Measurements from ENCODE around the gene MRPL41. TPM values are rescaled to one million over a fixed set of nuclear protein-coding genes. Genes with fewer than 3 reads are reported as not detected.
A peak's percentile ranks its signal among the peaks of the same experiment; 100 is the strongest.
"Not testable (repeated sequence)": the region's sequence is repeated elsewhere in the genome, so short reads cannot be mapped to it uniquely, and the experiment has no call there.

Gene MRPL41
- total RNA-seq, 4 donors from 2014 or later, result 44.1 to 70.0 (median 55.3) TPM

- Histone ChIP-seq H3K27ac (peak overlapping the region; percentile 56), H3K4me3 (peak overlapping the region; percentile 86), H3K4me1 (peaks cover 31% of the 10 kb centered on the region), H3K9me3 (no peaks in the 10 kb centered on the region), H3K36me3 (peaks cover 35% of the 10 kb centered on the region), H3K27me3 (no peaks in the 10 kb centered on the region)
- TF ChIP-seq EP300 (IDR thresholded peaks at IDR 0.05) (no peak), POLR2A (IDR thresholded peaks at IDR 0.05) (no peak), POLR2AphosphoS5 (IDR thresholded peaks at IDR 0.05) (no peak)
- WGBS, result 12% methylated on average over 14 of the region's 58 CpGs
- no peak for DNase-seq (ENCODE audit: low spot score in 2 of 2)
These were observed 37.9 kb downstream of the MRPL41 start for GRCh38 chr9:137589441-137590122.

DNA sequence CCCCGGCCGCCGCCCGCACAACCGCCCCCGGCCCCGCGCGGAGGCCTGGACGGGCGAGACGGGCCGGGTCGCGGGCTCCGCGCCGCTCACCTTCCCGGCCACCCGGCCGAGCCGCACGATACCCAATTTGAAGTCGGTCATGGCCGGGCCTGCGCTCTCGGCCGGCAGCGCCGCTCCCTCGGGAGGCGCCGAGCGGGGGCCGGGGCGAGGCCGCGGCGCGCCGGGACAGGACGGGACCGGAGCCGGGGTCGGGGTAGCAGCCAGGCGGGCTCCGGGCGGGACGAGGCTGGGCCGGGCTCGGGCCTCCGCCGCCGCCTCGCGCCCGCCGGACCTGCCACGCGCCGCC lies 38.4 kb downstream of the MRPL41 start:
- Histone ChIP-seq H3K4me3 (peak overlapping the region; percentile 86), H3K36me3 (peaks cover 31% of the 10 kb centered on the region), H3K27me3 (no peaks in the 10 kb centered on the region), H3K9me3 (no peaks in the 10 kb centered on the region), H3K4me1 (peaks cover 31% of the 10 kb centered on the region), H3K27ac (peak overlapping the region; percentile 51)
- peak in 1 of 2 donors; percentile 17 for TF ChIP-seq POLR2A (IDR thresholded peaks at IDR 0.05)
- TF ChIP-seq, protein P1, sequence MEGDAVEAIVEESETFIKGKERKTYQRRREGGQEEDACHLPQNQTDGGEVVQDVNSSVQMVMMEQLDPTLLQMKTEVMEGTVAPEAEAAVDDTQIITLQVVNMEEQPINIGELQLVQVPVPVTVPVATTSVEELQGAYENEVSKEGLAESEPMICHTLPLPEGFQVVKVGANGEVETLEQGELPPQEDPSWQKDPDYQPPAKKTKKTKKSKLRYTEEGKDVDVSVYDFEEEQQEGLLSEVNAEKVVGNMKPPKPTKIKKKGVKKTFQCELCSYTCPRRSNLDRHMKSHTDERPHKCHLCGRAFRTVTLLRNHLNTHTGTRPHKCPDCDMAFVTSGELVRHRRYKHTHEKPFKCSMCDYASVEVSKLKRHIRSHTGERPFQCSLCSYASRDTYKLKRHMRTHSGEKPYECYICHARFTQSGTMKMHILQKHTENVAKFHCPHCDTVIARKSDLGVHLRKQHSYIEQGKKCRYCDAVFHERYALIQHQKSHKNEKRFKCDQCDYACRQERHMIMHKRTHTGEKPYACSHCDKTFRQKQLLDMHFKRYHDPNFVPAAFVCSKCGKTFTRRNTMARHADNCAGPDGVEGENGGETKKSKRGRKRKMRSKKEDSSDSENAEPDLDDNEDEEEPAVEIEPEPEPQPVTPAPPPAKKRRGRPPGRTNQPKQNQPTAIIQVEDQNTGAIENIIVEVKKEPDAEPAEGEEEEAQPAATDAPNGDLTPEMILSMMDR (IDR thresholded peaks at IDR 0.05), result no peak
- no CpG with 5 or more reads among the region's 61 CpGs for WGBS
- DNase-seq (ENCODE audit: low spot score in 2 of 2), result no peak

- Histone ChIP-seq H3K36me3 (peaks cover 28% of the 10 kb centered on the region), H3K4me1 (peaks cover 31% of the 10 kb centered on the region), H3K9me3 (no peaks in the 10 kb centered on the region), H3K27ac (peak within 1 kb of the TSS; percentile 56), H3K27me3 (no peaks in the 10 kb centered on the region), H3K4me3 (peak within 1 kb of the TSS; percentile 86)
- TF ChIP-seq, protein P1 (IDR thresholded peaks at IDR 0.05), result no peak
- TF ChIP-seq POLR2A (IDR thresholded peaks at IDR 0.05) (no peak), EP300 (IDR thresholded peaks at IDR 0.05) (no peak), POLR2AphosphoS5 (IDR thresholded peaks at IDR 0.05) (peak in 2 of 3 donors; percentile 39 to 46)
- DNase-seq (ENCODE audit: low spot score in 2 of 2), result peak; percentile 88 to 92
- WGBS, result 2% methylated on average over 12 of the region's 113 CpGs
These were observed 39.0 kb downstream of the MRPL41 start, which contains the start of gene ZMYND19 for GRCh38 chr9:137590469-137591383. TSS of gene ZMYND19 (minus strand) at chr9:137590512. CDS start at chr9:137590263, 249 bp downstream.

DNA sequence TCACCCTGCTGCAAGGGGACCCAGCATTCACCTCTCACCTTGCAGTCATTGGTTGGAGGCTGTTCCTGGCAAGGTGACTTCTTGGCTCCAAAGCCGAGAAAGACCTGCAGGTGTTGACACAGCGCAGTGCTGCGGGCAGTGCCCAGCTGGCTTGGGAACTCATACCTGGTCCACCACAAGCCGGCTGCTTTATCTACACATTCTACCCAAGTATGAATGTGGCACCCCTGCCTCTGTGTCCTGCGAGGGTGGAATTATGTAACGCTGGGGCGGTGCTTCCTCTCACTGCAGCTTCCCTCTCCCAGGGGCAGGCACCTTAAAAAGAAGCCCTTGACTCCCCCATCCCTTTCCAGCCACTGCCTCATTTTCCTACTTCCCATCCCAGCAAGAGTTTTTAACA lies 41.1 kb downstream of the MRPL41 start:
- DNase-seq (ENCODE audit: low spot score in 2 of 2), result no peak
- Histone ChIP-seq H3K4me1 (peaks cover 31% of the 10 kb centered on the region), H3K27me3 (no peaks in the 10 kb centered on the region), H3K36me3 (peaks cover 7% of the 10 kb centered on the region), H3K9me3 (no peaks in the 10 kb centered on the region), H3K4me3 (no peak overlapping the region), H3K27ac (no peak overlapping the region)
- WGBS, result 66% methylated on average over 5 of the region's 7 CpGs
- no peak for TF ChIP-seq EP300 (IDR thresholded peaks at IDR 0.05)
- no peak for TF ChIP-seq POLR2AphosphoS5 (IDR thresholded peaks at IDR 0.05)
- no peak for TF ChIP-seq POLR2A (IDR thresholded peaks at IDR 0.05)
- TF ChIP-seq, protein P1 (IDR thresholded peaks at IDR 0.05), result no peak

GRCh38 chr9:137593176-137593575 lies 41.5 kb downstream of the MRPL41 start:
- no peak overlapping the region for H3K27ac ChIP-seq
- H3K27me3 ChIP-seq, result no peaks in the 10 kb centered on the region
- TF ChIP-seq EP300 (IDR thresholded peaks at IDR 0.05) (no peak), POLR2A (IDR thresholded peaks at IDR 0.05) (no peak), POLR2AphosphoS5 (IDR thresholded peaks at IDR 0.05) (no peak)
- TF ChIP-seq, protein P1 (IDR thresholded peaks at IDR 0.05), result no peak
- no peaks in the 10 kb centered on the region for H3K9me3 ChIP-seq
- WGBS, result 91% methylated on average over 12 of the region's 12 CpGs
- no peak for DNase-seq (ENCODE audit: low spot score in 2 of 2)
- peaks cover 28% of the 10 kb centered on the region for H3K4me1 ChIP-seq
- H3K36me3 ChIP-seq, result peaks cover 3% of the 10 kb centered on the region
- no peak overlapping the region for H3K4me3 ChIP-seq

- H3K27me3 ChIP-seq; H3K9me3 ChIP-seq; DNase-seq (ENCODE audit: low spot score in 2 of 2); H3K4me1 ChIP-seq; H3K36me3 ChIP-seq; H3K27ac ChIP-seq; H3K4me3 ChIP-seq: not testable (repeated sequence)
- WGBS, result 87% methylated on average over 7 of the region's 7 CpGs
These were observed 44.9 kb downstream of the MRPL41 start for GRCh38 chr9:137596577-137596976.

Measured in suprapubic skin (tissue), 4 donors.